GM21423 (cell line): ENCODE data around the gene SH3GL2.
"Not testable (repeated sequence)": the region's sequence is repeated elsewhere in the genome, so short reads cannot be mapped to it uniquely, and the experiment has no call there.

Experiments used
- ATAC-seq: cut with Tn5 transposase; IDR thresholded peaks from one replicate; pipeline ENCODE4 v1.9.1; 2021; ENCODE audit warnings: mild to moderate bottlenecking, moderate library complexity; ENCODE audit not compliant: unreplicated experiment

Gene SH3GL2

DNA sequence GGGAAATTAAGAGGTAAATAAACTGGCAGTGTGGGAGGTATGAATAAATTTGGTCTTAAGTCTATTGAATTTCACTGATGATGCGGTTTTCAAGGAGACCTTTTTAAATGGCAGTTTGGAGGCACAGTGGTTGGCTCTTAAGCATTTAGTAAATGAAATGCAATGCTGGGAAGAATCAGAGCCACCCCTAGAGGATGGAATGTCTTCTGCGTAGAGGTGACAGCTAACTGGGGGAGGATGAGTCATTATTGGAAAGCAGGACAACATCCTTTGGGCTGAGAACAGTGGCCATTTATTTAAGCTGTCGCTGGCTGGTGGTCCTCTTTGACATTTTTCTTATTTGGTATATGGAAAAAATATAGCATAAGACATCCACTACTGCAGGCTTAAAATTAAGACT, 163.2 kb downstream of the SH3GL2 start:
- no peak for ATAC-seq

DNA sequence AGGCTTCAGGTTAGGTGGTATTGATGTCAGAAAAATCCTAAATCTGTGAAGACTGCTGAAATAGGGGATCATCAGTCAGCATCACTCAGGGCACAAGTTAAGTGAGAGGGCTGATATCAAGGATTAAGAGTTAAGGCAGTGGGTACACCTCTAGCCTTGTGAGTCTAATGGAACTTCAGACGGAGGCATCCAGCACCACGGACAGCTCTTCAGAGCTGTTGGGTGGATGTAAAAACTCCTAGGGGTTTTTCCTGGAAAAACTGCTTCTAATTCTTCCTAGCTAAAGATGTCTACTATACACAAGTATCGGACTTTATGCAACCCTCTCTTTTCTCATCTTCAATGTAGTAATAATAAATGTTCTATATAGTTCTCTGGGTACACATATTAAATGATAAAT, 165.9 kb downstream of the SH3GL2 start:
- ATAC-seq: no peak

DNA sequence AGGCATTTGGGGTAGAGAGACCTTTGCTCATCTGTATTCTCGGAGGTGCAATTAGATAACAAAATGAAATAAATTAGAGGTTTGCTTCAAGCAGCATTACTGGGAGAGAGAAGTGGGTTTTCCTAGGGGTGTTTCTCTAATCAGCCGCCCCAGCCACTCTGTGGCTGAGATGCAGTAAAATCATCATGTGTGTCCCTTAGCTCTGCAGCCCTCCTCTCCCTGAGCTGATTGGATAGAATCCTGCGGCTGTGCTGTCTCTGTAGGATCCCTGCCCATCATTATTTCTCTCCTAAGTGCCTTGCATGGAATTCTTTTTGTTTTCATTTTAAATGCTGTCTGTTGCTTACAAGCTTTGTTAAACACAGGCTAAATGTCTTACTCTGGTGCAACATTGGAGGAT, 171.4 kb downstream of the SH3GL2 start:
- ATAC-seq: no peak

DNA sequence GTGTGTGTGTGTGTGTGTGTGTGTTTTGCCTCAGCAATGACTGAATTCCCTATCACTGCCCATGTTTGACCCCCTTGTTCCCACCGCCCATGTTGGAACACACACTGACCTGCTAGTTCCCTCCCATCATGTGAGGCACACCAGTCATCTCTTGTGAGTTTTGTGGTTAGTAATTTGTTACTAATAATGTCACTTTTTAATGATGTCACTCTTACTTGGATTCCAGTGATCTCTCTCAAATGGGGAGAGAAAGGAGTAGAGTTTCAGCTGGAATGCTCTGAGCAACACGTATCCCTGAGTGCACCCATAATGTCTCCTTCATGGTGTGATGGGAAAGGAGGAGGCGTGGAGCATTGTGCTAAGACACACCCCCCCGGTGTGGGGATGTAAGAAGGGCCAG, 172.6 kb downstream of the SH3GL2 start:
- ATAC-seq: no peak

DNA sequence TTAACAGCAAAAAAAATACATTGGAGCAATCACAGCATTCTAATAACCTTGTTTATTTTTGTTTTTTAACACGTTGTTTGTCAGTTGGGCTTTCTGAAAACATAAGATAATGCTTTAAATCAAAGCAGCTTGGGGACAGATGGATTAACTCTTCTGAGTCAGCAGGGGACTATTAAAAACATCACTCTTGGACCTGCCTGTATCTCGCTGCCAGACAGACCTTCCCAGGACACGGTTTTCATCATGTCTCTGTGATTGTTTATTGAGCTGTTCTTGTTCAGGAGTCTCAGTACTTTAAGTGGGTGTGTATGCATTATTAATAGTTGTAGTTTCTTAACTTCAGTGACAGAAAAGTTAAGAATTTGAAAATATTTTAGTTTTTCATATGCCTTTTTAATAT, 173.2 kb downstream of the SH3GL2 start:
- ATAC-seq: no peak

DNA sequence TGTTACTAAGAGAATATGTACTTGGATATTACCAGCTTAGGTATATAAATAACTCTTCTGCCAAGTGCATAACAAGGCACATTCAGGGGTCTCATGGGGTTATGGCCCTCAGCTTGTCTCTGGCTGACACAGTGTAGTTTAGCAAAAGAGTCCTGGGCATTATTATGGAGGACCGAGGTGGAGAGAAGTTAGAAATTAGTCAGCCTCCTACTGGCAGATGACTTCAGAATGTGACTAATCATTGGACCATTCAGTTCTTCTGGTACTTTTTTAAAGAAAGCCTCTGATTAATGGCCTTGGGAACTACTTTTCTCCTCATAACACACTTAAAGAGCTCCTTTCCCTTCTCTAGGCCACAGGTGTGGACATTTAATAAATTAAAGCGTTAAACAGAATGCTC, 178.9 kb downstream of the SH3GL2 start:
- ATAC-seq: no peak

DNA sequence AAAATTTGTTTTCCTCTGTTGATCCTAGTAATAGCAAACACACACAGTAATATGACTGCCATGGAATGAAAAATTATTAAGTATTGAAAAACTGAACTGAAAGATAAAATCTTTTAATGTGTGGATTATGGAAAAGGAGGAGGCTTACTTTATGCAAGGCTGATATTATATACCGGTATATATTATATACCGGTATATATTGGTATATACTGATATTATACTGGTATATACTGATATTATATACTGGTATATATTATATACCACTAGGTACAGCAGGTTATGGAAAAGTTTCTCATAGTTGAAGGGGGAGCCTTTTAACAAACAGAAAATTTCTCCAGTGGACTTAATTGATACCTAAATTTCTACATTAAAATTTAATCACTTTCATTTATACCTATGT, 181.4 kb downstream of the SH3GL2 start:
- ATAC-seq: no peak

DNA sequence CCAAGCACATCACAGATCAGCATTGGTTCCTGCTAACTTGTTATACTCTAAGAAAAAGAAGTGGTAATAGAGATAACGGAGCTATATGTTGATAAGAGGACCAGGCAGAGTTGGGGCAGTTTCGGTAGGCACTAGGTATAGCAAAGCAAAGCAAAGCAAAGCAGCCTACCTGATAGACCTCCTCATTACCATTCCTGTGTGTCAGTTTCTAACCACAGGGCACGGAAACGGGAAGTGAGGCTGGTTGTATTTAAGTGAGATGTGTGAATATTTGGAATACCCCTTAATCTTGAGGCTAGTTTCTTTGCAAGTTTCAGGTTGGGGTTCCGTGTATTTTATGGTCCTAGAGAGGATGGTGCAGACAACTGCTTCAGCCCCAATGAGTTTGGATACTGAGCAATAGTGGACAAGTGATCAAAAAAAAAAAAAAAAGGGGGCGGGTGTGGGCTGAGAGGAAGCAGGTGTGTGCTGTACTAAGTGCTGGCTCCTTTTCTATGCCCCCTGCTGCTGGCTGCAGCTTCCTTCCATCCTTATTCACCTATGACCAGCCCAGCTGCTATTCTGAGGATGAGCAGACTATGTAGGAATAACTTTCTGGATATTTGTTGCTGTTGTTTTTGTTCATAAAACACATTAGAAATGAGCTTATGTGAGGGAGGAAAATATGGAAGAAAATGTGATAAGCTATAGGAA, 183.3 kb downstream of the SH3GL2 start:
- no peak for ATAC-seq

DNA sequence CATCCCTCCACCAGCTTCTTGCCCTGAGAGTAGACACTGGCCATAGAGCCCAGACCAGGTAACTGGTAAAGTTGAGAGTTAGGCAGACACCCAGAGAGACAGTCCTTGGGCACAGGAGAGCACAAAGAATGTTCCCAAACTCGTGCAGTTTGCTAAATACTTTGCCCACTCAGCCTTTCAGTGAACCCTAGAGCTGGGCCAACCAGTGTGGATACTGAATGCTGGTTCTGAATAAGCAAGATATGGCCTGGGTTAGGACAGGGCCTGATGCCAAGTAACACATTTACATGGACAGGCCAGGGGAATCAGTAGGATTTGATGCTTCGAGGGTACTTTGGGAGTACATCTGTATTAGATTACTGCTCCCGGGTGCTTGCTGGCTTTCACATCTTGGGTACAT, 185.4 kb downstream of the SH3GL2 start:
- no peak for ATAC-seq

DNA sequence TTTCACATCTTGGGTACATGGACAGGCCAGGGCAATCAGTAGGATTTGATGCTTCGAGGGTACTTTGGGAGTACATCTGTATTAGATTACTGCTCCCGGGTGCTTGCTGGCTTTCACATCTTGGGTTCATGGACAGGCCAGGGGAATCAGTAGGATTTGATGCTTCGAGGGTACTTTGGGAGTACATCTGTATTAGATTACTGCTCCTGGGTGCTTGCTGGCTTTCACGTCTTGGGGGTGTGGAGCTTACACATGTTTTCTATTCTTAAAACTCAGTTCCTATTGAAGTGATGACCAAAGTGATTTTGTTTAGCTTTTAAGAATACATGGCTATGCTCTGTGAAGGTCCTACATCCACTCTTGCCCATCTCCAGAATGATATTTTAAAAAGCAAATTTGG, 186.3 kb downstream of the SH3GL2 start:
- not testable (repeated sequence) for ATAC-seq

DNA sequence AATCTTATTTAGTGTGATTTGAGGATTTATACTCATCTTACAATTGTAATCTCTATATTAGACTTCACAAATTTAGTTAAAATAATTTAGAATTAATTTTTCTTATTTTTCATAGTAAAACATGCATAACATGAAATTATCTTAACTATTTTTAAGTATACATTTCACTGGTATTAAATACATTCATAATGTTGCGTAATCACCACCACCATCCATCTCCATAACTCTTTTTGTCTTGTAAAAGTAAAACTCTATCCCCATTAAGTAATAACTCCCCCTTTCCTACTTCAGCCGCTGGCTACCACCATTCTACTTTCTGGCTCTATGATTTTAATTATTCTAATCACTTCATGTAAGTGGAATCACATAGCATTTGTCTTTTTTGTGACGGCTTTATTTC, 193.4 kb downstream of the SH3GL2 start:
- ATAC-seq: no peak

DNA sequence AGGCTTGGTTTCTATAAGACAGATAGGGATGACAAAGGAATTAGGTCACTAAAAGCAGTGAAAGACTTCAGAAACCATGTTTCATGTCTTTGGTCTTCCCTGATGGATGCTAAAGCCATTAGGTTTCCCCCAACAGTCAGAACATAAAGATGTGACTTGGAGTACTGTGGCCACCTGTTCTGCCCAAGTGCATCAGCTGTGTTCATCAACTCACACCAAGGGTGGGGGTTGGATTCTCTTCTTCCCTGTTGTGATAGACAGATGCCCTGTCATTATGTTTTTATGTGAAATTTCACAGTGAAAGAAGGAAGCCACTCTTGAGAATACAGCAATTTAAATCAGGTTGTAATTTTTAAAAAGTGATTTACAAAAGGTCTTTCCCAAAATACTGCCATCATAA, 196.8 kb downstream of the SH3GL2 start:
- ATAC-seq: no peak

DNA sequence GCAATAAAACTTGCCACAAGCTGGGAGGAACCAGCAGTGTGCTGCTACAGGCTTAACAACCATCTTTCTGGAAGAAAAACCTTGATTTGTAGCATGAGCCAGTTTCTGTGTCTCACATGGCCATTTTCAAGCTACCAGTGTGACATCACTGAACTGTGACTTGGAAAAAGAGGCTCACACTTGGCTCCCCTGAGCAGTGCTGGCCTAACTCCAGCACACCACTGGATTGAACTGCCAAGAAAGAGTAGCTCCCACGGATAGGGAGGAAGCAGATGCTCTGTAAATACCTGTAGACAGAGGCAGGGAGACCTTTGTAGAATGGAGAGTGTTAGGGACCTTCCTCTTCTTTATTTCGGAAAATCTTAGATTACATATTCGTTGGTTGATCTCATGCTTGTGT, 197.9 kb downstream of the SH3GL2 start:
- ATAC-seq: no peak

DNA sequence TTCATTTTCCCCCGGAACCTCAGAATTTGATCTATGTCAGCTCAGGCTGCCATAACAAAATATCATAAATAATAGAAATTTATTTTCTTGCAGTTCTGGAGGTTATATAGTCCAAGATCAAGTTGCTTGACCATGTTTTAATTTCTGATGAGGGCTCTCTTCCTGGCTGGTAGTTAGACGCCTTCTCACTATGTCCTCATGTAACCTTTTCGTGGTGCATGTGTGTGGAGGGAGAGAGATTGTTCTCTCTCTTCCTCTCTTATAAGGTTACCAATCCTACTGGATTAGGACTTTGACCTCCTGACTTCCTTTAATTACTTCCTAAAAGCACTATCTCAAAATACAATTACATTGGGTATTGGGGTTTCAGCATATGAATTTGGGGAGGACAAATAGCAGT, 198.6 kb downstream of the SH3GL2 start:
- ATAC-seq: no peak

DNA sequence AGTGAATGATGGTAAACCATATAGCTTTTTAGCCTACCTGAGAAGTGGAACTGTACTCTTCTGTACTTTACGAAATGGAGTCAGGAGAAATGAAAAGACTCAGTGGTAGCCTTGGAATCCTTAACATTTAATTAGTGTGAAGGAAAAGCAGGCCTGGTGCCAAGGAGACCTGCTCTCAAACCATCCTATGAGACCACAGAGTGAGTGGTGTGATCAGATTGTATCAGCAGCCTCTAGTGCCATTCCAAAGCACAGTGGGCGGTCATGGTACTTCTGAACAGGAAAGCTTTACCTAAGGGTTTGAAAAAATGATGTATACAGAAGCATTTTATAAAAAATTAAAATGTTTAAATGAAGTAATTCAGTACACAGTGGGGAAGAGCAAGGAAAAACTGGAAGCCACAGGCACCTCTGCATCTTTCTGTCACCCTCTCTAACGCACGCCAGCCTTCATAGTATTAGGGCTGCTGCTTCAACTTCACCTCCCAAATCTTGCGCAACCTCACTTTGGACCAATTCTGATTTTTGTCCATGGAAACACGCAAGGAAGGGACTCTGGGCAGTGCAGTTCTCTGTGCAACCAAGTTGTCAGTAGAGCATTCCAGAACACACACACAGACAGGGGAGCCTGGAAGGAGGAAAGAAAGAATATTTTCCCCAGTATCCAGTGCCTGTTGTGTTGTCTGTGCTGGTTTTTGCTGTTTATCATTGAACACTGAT, 203.7 kb downstream of the SH3GL2 start:
- ATAC-seq: no peak

DNA sequence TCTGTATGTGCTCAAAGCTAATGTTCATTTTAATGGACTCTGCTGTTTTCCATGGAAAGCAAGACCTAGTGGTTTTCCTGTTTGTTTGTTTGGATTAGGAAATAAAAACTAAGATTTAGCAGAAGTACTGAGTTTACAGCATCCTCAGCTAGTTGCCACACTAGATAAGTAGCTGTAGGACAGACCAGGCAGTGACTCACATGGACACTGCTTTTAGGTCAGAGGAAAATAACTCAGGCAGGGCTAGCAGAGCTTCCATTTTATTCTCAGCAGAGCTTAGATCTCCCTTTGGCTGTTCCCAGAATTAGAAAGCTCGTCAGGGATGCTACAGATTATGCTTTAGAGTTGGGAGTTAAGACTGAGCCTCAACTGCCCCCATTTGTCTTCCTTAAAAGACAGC, 204.4 kb downstream of the SH3GL2 start:
- no peak for ATAC-seq

DNA sequence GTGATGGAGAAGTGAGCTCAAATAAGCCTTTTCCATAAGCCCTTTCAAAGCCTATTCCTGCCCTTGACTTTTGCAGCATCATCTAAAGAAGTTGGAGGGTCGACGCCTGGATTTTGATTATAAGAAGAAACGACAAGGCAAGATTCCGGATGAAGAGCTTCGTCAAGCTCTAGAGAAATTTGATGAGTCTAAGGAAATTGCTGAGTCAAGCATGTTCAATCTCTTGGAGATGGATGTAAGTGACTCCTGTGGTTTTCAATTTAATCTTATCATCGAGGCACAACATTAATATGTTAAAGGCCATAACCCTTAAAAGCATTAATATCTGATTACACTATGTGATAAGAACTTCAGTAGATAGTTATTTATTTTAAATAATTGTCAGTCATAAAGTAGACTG, 210.4 kb downstream of the SH3GL2 start:
- no peak for ATAC-seq

DNA sequence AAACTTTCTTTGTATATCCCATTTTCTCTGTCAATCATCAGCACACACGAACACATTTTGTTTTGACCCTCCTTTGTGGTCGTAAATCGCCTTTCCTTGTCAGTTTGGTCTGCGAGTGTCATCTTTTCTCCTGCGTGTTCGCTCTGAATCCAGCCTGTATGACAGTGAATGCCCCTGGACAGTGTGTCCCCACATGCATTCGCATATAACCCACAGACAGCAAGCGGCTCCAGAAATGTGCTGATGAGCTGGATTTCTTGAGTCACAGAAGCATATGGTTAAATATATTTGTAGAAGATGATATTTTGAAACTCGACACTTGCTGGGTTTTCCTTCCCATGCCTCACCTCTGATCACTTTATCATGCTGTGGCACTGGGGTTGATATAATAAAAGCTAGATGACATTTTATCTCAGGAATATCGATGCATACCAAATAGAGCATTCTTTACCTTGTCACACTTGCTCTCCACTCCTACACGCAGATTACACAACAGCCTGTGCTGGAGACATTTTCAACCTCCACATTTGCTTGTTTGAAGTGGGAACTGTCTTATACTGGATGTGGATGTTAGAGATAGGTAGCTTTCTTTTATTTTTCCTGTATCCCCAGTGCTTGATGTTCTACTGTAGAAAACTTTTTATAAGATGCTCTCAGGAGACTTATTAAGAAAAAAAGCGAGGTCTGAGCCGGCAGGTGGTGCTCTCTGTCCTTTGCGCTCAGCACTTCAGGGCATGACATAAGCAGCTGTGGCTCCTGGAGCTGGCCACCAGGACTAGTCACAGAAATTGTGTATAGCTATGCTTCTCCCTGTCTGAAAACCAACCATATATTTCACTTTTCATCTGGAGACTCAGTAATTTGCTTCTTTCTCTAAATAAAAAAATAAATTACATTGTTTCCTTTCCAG, 215.1 kb downstream of the SH3GL2 start:
- no peak for ATAC-seq

DNA sequence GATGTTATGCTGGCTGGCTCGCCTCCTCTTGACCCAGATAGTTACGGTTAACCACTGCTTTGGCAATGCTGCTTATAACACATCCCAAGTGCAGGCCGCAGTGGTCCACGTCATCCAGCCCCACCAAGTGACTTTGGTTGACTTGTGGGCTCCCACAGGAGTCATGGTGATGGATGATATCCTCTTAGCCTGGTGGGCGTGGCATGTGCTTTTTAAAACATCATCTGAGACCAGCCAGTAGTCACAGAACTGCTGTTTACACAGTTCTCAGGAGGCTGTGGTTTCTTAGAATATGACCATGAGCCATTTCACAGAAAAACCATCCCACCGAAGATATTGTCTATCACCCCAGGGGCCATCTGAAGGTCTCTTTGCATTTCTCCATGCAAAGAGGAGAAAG, 216.9 kb downstream of the SH3GL2 start:
- ATAC-seq: no peak

DNA sequence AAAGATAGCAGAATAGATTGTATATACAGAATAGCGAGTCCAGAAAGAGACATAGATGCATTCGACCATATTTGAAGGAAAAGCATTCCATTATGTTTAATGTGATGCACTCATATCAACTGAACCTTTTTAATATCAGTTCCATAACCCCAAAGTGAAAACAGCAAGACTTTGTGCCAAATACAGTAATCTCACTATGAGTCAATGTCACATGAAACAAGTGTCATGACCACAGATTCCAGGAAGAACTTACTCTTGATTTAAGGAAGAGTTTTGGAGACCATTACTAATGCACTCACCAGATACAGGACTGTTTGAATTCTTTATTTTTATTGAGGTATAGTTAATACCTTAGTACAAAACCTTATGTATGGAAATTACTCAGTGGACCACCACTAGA, 220.5 kb downstream of the SH3GL2 start:
- no peak for ATAC-seq

DNA sequence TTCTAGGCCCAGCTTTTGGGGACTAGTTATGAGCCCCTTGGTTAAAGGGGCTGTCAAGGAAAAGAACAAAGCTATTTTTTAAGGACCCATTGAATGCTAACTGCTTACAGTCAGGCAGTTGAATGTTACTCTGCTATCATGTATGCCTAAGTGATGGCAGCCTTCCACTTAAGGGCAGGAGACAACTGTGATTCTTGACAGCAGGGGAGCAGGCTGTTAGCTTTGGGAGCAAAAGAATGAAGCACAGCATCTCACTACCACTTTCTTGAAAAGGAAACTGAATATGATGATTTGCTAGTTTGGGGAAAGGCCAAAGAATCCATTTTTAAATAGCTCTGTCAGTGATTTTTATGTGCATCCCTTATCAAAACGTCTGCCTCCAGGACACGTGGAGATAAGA, 221.6 kb downstream of the SH3GL2 start:
- no peak for ATAC-seq
